ENCODE data around the gene SH3RF3.

- TF ChIP-seq TAF1 (IDR thresholded peaks at IDR 0.05; ENCODE audit: borderline replicate concordance, low read depth, low read length), result no peak
- TF ChIP-seq SP1 (IDR thresholded peaks at IDR 0.05; ENCODE audit: low read depth, low read length), result no peak
Measured at GRCh38 chr2:109084341-109084740, 44.7 kb upstream of the SH3RF3 start.

Measured in GM12878 (cell line).